ENCODE results near the gene NUP205.
A peak's percentile ranks its signal among the peaks of the same experiment; 100 is the strongest.
"Not testable (repeated sequence)": the region's sequence is repeated elsewhere in the genome, so short reads cannot be mapped to it uniquely, and the experiment has no call there.

NUP205 gene

GRCh38 chr7:135667626-135668025 is 109.9 kb downstream of the NUP205 start:
- DNase-seq (ENCODE audit: low read depth in 2 of 3, low spot score in 1 of 3): not testable (repeated sequence)

DNA sequence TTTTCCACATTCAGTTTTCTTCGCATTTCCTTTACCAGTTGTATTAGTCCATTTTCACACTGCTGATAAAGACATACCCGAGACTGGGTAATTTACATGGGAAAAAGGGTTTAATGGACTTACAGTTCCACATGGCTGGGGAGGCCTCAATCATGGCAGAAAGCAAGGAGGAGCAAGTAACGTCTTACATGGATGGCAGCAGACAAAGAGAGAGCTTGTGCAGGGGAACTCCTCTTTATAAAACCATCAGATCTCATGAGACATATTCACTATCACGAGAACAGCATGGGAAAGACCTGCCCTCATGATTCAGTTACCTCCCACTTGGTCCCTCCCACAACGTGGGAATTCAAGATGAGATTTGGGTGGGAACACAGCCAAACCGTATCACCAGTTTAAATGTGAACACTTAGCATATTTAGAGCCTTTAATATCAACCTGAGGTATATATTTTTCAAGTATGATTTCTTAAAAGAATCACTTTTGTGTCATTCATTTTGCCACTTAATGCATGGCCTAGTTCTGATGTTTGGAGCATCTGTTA is 111.2 kb downstream of the NUP205 start:
- DNase-seq (ENCODE audit: low read depth in 2 of 3, low spot score in 1 of 3): not testable (repeated sequence)

DNA sequence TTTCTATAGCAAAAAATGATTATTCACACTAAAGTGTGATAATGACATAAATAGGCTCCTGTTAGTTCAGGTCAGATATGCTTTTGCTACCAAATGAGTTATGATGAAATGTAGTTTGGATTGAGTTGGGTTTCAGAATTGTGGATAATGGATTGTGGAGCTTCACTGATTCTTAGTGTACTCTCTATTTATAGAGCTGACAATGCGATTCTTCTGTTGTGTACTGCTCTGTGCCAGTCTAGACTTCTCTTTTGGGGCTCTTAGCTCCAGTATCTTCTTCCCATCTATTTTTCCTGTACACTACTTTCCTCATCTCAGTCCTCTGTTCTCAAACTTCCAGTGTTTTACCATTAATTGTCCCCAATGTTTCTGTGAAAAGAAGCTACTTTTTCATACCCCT is 112.1 kb downstream of the NUP205 start:
- no peak for DNase-seq (ENCODE audit: low read depth in 2 of 3, low spot score in 1 of 3)

- DNase-seq (ENCODE audit: low read depth in 2 of 3, low spot score in 1 of 3): no peak
These were observed 112.5 kb downstream of the NUP205 start for GRCh38 chr7:135670179-135670578.

- peak in 1 of 3 donors; percentile 24 for DNase-seq (ENCODE audit: low read depth in 2 of 3, low spot score in 1 of 3)
These were observed 115.0 kb downstream of the NUP205 start for GRCh38 chr7:135672560-135673359.

DNA sequence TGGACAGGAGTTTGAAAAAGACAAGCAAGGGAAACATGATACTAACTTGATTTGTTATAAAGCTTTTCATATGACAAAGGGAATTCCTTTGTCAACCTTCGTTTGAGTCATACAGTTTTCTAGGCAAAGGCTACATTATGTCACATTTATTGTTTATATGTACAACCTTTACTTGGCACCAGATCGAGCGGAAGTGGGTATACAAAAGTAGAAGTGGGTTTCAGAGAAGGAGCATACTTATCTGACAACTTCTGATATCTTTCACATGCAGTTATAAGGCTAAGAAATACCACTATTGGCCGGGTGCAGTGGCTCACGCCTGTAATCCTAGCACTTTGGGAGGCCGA is 115.6 kb downstream of the NUP205 start:
- no peak for DNase-seq (ENCODE audit: low read depth in 2 of 3, low spot score in 1 of 3)

DNA sequence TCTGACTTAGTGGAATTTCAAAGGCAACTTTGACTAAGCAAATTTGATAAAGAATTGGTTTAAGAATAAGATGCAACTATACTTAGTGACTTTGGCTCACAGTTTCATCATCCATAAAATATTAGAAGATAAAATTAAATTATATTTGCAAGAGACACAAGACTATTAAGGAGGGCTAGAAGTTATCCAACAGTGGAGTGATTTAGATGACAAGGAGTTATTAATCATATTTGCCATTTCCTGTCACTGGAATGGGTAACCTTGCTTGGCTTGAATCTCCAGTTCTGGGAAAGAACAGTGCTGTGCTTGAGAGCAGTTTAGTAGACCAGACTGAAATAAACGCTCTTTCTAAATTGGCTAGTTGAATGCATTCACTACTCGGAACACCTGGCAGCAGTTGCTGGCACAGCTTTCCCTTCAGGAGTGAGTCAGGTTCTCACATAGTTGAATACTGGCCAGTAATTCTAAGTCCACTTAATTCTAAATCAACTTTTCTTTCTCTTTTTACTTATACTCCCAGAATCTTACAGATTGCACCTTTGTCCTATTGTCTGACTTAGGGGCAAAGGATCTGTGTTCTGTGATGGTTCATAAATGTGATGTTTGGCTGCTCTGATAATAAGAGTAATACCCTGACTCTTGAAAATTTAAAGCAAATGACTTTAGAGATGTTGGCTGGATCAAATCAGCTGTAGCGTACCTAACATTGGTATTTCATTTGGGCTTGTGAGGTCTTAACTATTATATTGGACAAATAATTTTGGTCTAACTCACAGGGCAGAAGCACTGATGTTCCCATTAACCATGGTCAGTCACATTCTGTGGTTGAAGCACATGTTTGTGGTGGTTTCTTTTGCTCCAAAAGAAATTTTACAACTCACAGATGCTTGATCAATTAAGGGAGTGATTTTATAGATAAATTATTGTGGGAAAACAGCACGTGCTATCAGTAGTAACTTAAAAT is 121.2 kb downstream of the NUP205 start:
- no peak for DNase-seq (ENCODE audit: low read depth in 2 of 3, low spot score in 1 of 3)

DNA sequence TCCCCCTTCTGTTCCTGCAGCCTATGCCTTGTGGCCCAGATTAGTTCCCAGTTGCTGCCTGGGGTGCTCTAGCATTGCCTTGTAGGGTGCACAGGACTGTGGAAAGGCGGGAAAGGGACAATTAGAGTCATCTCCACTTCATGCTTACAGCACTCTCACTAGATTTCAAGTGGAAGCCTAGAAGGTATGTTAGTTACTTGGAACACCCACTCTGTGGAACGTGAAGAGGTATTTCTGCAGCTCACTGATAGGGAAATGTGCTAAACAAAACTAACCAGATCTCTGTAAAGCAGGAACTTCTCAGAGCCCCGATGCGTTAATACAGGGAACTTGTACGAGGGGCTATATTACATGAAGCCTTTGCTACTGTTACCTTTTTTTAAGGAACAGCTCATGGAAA is 124.0 kb downstream of the NUP205 start:
- DNase-seq (ENCODE audit: low read depth in 2 of 3, low spot score in 1 of 3): no peak

DNA sequence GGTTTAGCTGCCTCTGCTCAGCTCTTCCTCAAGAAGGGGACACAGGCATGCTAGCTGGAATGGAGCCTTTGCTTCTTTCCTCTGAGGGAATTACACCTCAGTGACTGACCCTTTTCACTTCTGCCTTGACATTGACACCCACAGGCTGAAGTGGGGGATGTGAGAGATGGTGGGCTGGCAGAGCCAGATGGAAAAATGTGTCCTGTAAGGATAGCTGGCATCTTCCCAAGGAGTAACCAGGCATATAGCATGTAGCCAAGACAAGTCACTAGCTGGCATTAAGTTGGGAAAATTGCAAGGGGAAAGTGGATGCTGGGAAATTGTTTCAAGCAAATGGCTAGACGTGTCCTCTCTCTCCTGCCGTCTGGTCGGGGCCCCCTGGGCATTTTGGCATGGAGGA is 124.5 kb downstream of the NUP205 start:
- no peak for DNase-seq (ENCODE audit: low read depth in 2 of 3, low spot score in 1 of 3)

- no peak for DNase-seq (ENCODE audit: low read depth in 2 of 3, low spot score in 1 of 3)
These were observed 125.9 kb downstream of the NUP205 start for GRCh38 chr7:135683609-135684008.

- no peak for DNase-seq (ENCODE audit: low read depth in 2 of 3, low spot score in 1 of 3)
These were observed 126.4 kb downstream of the NUP205 start for GRCh38 chr7:135684136-135684535.

DNA sequence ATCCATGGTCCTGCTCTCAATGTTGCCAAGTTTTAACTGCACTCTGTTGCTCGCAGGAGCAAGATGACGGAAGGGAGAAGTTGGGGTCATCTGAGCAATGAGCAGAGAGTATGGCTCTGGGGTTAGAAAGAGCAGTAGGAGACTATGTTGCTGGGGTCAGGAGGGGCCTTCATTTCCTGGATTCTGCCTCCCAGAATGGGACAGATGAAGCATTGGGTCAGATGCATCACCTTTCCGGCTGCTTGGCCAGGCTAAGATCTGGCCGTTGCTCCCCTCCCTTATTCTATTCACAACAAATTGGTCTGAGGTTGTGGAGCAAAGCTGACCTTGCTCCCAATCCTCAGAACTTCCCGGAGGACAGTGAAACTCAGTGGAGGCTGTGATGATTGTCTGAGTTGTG is 127.0 kb downstream of the NUP205 start:
- DNase-seq (ENCODE audit: low read depth in 2 of 3, low spot score in 1 of 3): no peak

- DNase-seq (ENCODE audit: low read depth in 2 of 3, low spot score in 1 of 3): no peak
These were observed 127.8 kb downstream of the NUP205 start for GRCh38 chr7:135685306-135686084.

GRCh38 chr7:135687466-135687865 is 129.7 kb downstream of the NUP205 start:
- no peak for DNase-seq (ENCODE audit: low read depth in 2 of 3, low spot score in 1 of 3)

- no peak for DNase-seq (ENCODE audit: low read depth in 2 of 3, low spot score in 1 of 3)
These were observed 132.8 kb downstream of the NUP205 start for GRCh38 chr7:135690566-135690965.

DNA sequence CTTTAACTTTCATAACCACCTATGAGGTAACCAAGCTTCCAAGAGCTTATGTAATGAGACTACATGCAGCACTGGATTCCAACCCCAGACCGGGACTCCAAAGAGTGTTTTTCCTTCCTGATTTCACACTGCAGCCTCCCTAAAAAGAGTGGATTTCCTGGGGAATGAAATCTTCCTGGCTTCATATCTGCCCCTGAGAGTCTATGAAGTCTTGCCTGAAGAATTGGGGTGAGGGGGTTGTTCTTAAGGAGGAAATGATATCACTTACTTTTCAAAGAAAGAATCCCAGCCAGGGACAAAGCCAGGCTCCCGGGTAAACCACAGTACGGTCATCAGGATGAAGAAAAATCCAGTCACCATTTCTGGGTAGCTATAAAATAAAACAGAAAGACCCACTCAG is 134.3 kb downstream of the NUP205 start:
- DNase-seq (ENCODE audit: low read depth in 2 of 3, low spot score in 1 of 3): no peak

DNA sequence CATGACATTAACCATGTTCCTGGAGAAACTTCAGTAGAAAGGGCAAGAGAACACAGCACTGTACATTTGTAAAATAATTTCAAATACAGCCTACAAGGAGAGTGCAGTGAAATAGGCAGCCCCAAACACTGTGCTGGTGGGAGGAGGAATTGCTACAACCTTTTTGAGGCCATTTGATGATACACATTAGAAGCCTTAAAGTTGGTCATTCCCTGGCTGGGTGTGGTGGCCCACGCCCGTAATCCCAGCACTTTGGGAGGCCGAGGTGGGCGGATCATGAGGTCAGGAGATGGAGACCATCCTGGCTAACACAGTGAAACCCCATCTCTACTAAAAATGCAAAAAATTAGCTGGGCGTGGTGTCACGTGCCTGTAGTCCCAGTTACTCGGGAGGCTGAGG is 134.9 kb downstream of the NUP205 start:
- DNase-seq (ENCODE audit: low read depth in 2 of 3, low spot score in 1 of 3): not testable (repeated sequence)

DNA sequence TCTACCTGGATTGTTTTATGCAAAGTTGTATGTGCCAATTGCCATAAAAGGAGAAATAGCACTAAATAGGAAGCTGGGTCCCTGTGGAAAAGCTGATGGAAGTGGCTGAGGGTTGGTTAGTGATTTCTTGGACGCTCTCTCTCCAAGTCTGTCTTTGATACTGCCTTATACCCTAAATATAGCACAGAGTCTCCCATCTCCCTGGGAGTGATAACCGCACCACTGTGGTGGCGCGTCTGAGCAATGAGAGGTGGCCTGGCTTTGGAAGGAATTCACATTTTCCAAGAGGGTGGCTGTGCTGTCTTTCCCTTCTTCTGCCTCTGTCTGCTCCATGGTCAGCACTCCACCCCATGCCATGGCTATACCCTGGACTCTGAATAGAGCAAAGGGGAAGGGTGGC is 135.8 kb downstream of the NUP205 start:
- DNase-seq (ENCODE audit: low read depth in 2 of 3, low spot score in 1 of 3): no peak

DNA sequence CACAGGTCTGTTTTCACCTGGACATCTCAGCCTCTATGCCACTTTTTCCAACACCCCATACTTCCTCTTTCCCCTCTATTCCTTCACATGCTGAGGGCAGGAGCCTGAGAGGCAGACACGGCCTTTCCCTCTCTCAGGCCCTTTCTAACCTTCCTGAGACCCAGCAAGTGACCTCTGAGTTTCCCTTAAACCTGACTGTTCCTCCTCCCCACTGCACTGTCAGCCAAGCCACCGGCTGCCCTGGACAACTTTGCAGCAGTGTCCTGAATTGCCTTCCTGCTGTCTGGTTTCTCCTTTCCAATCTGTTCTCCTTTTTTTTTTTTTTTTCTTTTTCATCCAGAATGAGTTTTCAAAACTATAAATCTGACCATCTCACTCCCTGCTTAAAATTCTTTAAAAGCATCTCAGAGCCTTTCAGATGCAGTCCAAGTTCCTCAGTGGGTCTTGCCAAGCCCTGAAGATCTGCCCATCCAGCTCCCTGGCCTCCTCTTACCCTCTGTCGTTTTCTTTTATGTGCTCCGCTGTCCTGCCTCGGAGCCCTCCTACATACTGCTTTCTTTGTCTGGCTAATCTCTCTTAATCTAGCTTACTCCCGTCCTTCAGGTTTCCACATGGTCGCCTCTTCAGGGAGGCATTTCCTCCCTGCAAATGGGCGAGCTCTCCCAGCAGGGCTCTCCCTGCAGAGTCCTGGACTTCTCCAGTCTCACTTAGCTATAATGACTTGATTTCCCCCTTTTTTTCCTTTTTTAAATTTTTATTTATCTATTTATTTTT is 139.7 kb downstream of the NUP205 start:
- DNase-seq (ENCODE audit: low read depth in 2 of 3, low spot score in 1 of 3): no peak
